ENCODE measurements around the gene SCUBE2. TPM values are rescaled to one million over a fixed set of nuclear protein-coding genes. Genes with fewer than 3 reads are reported as not detected.
"Not testable (repeated sequence)": the region's sequence is repeated elsewhere in the genome, so short reads cannot be mapped to it uniquely, and the experiment has no call there.

The SCUBE2 gene
- polyA plus RNA-seq, 4 donors: 6.6 to 12.5 (median 8.6) TPM

DNA sequence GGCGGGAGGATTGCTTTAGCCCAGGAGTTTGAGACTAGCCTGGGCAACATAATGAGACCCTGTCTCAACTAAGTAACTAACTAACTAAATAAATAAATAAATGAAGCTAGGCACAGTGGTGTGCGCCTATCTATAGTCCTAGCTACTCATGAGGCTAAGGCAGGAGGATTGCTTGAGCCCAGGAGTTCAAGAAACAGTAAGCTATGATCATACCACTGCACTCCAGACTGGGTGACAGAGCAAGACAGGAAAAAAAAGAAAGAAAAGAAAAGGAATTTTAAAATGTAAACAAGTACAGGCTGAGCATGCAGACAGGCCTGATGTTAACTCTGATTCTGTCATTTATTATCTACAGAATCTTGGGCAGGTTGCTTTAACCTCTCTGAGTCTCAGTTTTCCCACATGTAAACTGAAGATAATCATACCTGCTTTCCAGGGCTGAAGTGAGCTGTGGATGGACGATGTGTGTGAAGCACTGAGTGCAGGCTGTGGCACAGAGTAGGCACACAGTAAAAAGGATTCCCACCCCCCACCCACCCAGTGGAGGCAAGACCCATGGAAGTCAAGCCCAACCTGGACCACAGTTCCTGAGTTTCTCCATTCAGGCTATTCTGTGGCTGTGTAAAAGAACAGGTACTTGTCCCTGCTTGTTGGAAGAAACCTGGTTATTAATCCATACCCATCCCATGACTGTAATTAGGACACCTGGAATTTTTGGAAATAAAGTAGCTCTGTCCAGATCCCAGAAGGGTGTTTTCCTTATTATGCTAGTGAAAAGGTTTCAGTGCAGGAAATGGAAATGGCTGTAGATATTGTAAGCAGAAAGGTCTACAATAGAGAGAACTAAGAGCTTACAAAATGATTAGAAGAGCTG is 18.7 kb upstream of the SCUBE2 start:
- DNase-seq (ENCODE audit: low read depth in 4 of 4, low spot score in 3 of 4): no peak

DNA sequence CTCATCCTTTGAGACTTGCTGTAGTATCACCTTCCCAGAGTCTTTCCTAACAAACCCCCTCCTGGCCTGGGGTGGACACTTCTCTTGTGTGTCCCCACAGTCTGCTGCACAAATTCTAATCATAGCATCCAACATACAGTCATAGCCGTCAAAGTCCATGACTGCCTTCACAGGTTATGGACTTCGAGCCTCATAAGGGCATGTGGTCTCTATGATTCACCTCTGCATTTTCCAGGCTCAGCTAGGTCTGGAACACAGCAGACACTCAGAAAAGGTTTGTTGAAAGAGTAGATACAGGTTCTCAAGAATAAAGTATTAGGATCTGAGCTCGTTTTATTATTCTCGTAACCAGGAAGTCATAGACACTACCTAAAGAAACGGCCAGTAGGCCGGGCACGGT is 13.2 kb upstream of the SCUBE2 start:
- DNase-seq (ENCODE audit: low read depth in 4 of 4, low spot score in 3 of 4): no peak

DNA sequence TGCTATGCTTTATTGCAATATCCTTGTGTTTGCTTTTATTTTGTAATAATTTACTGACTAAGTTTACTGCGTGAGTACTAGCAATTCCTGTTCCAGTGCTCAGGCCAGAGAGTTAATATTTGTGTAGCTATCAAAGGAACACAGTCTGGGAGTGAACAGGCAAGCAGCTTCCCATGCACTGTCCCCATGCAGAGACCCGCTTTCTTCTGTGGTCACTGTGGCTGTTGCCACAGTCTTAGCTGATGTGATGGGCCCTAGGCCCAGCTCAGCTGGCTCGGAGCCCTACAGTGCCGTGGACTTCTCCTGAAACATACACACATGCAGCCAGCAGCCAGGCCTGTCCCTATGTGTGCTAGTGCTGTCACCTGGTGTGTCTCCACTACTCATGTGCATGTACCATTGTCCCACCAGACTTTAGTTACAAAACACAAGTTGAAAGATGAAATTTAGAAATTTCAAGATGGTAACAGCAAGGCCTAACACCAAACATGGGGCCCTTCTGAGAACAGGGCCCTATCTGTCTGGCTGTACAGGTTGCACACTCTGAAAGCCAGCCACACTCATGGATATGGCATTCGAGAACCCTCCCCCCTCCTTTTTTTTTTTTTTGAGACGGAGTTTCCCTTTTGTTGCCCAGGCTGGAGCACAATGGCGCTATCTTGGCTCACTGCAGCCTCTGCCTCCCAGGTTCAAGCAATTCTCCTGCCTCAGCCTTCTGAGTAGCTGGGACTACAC is 12.3 kb upstream of the SCUBE2 start:
- DNase-seq (ENCODE audit: low read depth in 4 of 4, low spot score in 3 of 4): no peak

DNA sequence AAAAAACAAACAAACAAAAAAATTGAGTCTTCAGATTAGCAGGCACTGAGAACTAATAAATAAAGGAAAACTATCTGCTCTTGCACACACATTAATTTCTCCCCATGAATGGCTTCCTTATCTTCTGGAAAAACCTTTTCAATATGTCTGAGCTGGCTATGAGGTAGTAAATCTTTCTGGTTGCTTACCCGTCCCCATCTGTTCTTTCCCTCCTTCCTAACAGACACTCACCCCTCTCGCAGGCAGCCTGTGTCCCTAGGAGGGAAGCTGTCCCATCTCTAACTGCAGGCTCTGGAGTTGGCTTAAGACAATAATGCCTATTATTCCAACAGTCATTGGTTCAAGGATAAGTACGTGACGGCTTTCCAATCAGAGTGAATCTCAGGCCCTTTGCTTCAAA is 8.2 kb upstream of the SCUBE2 start:
- DNase-seq (ENCODE audit: low read depth in 4 of 4, low spot score in 3 of 4): no peak

DNA sequence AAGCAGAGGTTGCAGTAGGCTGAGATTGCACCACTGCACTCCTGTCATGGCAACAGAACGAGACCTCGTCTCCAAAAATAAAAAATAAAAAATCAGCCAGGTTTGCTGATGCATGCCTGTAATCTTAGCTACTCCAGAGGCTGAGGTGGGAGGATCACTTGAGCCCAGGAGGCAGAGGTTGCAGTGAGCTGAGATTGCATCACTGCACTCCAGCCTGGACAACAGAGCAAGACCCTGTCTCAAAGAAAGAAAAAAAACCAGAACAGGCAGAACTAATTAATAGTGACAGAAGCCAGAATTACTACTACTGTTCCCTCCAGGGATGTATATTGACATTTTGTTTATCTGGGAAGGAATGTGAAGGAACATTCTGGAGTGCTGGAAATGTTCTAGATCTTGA is 7.1 kb upstream of the SCUBE2 start:
- DNase-seq (ENCODE audit: low read depth in 4 of 4, low spot score in 3 of 4): not testable (repeated sequence)

DNA sequence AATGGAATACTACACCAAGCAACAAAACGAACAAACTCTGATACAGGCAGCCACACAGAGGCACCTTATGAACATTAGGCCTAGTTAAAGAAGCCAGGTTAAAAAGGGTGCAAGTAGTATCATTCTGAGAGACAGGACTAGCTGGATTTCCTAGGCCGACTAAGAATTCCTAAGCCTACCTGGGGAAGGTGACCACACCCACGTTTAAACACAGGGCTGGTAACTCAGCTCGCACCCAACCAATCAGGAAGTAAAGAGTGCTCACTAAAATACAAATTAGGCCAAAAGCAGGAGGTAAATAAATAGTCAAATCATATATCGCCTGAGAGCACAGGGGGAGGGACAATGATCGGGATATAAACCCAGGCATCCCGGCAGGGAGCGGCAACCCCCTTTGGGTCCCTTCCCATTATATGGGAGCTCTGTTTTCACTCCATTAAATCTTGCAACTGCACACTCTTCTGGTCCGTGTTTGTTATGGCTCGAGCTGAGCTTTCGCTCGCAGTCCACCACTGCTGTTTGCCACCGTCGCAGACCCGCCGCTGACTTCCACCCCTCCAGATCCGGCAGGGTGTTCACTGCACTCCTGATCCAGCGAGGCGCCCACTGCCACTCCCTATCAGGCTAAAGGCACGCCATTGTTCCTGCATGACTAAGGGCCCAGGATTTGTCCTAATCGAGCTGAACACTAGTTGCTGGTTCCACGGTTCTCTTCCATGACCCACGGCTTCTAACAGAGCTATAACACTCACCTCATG is 6.0 kb upstream of the SCUBE2 start:
- DNase-seq (ENCODE audit: low read depth in 4 of 4, low spot score in 3 of 4): not testable (repeated sequence)

DNA sequence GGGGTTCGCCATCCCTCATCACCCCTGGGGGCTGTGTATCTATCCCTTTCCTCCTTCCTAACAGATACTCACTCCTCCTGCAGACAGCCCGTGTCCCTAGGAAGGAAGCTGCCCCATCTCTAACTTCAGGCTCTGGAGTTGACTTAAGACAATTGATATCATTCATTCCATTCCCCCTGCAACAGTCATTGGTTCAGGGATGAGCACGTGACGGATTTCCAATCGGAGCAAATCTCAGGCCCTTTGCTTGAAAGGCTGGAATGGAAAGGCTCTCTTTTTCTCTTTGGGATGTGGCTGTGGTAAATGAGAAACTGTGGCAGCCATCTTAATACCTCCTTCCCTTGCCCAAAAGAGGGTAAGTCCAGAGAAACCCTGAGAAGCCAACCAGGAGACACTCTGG is 5.0 kb upstream of the SCUBE2 start:
- no peak for DNase-seq (ENCODE audit: low read depth in 4 of 4, low spot score in 3 of 4)

DNA sequence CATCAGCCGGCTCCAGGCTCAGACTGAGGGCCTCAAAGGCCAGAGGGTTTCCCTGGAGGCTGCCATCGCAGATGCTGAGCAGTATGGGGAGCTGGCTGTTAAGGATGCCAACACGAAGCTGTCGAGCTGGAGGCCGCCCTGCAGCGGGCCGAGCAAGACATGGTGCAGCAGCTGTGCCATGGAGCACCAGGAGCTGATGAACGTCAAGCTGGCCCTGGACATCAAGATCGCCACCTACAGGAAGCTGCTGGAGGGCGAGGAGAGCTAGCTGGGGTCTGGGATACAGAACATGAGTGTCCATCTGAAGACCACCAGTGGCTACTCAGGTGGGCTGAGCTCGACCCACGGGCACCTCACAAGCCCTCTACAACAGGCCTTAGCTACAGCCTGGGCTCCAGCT is 4.0 kb upstream of the SCUBE2 start:
- DNase-seq (ENCODE audit: low read depth in 4 of 4, low spot score in 3 of 4): no peak

DNA sequence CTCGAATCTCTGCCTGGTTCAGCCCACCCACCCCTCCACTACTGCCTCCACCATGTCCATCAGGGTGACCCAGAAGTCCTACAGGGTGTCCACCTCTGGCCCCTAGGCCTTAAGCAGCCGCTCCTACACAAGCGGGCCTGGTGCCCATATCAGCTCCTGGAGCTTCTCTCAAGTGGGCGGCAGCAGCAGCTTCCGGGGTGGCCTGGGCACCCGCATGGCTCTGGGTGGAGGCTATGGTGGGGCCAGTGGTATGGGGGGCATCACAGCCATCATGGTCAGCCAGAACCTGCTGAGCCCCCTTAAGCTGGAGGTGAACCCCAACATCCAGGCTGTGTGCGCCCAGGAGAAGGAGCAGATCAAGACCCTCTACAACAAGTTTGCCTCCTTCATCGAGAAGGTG is 3.0 kb upstream of the SCUBE2 start:
- no peak for DNase-seq (ENCODE audit: low read depth in 4 of 4, low spot score in 3 of 4)

DNA sequence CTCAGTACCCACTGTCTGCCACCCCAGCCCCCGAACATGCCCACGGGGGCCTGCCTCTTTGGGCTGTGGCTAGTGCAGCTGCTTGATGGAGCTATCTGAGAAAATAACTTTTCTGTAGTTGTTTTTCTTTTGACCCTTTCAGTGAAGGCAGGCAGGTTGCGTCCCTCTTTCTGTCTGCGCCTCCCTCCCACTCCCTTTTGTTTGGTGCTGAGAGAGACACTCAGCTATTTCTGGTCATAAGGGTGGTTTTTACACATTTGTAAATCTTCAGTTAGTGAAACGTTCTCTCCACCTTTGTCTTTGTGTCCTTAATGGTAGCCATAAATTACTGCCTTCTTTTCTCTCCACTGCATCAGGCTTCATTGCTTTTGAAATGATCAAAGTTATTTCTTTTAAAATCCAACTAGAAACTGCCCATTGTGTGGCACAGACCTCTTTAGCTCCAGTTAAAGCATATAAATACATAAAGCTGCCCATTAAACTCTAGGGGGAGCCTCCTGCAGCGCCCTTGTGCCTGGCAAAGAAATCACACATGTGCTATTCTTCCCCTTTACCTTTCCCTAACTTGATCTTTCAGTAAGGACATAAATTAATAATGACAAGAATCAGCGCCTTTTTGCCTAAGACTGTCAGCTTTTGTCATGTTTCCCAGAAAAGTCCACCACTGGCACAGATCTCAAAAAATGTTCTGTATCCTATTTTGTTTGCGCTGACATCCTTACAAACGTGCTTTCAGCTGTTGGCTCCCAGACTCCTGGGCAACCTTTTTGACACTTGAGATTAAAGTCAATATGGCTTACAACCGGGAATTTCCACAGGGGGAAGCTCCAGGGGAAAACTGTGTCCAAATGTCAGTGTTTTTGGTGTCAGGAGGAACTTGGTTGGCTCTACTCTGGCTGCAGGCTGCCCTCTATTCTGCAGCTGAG is 1.7 kb upstream of the SCUBE2 start:
- DNase-seq (ENCODE audit: low read depth in 4 of 4, low spot score in 3 of 4): no peak

DNA sequence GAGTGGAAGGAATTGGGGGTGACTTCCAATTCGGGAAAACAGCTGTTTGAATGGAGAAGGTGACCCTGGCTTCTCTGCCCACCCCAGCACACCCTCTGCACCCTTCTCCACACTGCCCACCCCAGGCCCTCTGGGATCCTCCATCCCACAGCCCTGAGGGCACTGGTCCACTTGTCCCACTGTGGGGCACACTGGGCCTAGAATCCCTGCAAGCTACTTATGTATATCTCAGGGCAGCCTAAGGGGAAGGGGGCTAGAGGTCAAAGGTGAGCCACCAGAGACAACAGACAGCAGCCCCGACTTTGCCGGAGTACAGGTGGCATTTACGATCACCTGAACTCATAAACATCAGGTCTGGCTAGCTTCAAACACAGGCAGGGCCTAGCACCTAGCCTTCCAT is 673 bp upstream of the SCUBE2 start:
- no peak for DNase-seq (ENCODE audit: low read depth in 4 of 4, low spot score in 3 of 4)

DNA sequence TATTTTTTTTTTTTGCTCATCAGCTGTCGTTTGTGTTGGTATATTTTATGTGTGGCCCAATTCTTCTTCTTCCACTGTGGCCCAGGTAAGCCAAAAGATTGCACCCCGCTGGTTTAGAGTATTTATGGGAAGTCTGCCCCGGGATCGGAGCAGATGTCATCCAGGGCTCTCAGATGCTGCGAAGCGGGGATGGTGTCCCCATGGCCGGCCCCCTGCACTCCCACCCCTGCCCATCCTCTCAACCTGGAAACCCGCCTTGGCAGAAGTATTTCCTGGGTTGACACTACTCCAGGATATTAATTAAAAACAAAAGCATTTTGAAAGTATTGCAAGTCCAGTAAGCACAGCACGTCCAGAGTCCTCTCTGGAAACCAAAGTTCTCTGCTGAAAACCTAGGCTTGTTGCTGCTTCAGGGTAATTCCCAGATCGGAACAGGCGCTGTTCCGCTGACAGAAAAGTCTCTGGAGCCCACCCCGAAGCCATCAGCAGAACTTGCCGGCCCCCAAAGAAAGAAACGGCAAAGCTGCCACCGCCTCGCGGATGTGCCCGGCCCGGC is 833 bp downstream of the SCUBE2 start:
- DNase-seq (ENCODE audit: low read depth in 4 of 4, low spot score in 3 of 4): no peak

DNA sequence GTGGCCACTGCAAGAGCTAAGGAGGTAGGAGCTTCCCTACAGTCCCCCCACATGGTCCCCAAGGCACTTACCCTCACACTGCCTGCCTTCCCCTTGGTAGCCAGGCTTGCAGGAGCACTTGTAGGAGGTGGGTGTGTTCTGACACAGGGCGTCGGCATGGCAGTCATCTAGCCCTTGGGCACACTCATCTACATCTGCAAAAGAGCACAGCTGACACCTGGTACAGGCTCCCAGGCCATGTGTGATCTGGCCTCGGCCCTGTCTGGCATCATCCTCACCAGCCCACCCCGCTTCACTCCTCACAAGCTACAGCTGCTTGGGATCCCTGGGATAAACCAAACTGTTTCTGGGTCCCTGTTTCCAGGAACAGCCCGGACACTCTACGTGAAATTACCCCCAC is 1.8 kb downstream of the SCUBE2 start:
- DNase-seq (ENCODE audit: low read depth in 4 of 4, low spot score in 3 of 4): no peak

DNA sequence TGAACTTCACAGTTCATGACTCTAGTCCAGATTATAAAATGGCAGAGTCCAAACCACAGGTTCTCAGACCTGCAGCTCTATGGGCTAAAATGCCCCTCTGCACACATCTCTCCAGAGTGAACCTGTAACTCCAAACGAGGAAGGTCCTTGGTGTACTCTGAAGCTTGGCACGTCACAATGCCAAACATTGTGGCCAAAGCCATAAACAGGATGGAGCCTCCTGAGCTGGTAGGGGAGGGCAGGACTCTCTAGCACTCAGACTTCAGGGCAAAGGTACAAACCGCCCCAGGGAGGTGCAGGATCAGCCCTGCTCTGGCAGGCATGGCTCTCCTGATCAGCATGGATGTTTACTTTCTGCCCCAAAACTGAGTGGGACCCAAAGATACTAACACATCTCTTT is 2.3 kb downstream of the SCUBE2 start:
- no peak for DNase-seq (ENCODE audit: low read depth in 4 of 4, low spot score in 3 of 4)

DNA sequence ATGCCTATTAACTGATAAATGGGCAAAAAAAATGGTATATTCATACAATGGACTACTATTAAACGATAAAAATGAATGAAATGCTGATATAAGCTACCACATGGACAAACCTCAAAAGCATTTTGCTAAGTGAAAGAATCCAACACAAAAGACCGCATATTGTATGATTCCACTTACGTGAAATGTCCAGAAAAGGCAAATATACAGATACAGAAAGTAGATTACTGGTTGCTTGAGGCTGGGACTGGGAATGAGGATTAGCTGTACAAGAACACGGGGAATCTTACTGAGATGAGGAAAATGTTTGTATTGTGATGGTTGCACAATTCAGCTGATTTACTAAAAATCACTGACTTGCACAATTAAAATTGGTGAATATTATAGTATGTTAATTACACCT is 8.8 kb downstream of the SCUBE2 start:
- no peak for DNase-seq (ENCODE audit: low read depth in 4 of 4, low spot score in 3 of 4)

DNA sequence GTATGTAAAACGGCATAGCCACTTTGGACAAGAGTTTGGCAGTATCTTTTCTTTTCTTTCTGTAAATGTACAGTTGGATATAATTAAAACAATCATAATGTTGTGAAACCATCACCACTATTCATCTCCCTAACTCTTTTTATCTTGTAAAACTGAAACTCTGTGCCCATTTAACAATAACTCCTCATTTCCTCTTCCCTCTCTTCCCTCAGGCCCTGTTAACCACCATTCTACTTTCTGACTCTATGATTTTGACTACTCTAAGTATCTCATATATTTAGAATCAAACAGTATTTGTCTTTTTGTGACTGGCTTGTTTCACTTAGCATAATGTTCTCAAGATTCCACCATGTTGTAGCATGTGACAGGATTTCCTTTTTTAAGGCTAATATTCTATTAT is 10.2 kb downstream of the SCUBE2 start:
- DNase-seq (ENCODE audit: low read depth in 4 of 4, low spot score in 3 of 4): no peak

DNA sequence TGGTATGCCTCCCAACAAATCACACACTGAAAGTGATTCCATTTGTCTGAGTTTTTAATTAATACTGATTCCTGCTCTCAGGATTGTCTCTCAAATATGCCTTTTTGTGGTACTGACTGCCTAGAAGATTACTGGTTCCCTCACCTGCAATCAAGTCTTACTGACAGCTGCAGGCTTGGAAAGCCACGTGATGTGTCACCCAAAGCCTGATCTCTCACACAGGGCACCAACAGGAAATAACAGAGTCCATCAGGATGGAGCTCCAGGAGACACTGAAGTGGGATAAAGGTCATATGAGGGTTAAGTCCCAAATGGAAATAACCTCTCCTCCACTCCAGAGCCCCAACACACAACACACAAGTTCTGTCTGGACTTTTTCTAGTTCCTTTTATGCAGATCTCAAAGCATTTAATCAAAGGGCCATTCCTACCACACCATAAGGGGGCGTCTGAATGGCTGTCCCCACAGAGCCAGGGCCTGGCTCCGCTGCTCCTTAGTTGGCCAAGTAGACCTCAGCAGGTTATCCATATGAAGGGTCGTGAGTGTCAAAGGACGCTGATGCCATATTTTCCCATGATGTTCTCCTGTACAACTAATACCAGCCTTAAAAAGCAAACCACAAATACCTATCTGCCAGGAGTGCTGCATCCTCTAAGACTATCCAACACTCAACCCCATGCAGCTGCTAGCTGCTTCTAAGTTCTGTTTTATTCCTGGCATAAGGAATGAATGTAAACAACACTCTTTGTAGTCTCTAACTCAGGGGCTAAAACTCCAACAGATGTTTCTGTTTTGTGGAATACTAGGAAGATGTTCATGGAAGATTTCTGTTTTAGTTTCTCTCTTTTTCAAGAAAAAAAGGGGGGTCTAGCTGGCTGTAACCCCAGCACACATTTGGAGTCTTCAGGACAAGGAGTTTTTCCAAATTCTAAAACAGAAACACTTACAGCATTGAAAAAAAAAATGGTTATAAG is 13.0 kb downstream of the SCUBE2 start:
- DNase-seq (ENCODE audit: low read depth in 4 of 4, low spot score in 3 of 4): no peak

DNA sequence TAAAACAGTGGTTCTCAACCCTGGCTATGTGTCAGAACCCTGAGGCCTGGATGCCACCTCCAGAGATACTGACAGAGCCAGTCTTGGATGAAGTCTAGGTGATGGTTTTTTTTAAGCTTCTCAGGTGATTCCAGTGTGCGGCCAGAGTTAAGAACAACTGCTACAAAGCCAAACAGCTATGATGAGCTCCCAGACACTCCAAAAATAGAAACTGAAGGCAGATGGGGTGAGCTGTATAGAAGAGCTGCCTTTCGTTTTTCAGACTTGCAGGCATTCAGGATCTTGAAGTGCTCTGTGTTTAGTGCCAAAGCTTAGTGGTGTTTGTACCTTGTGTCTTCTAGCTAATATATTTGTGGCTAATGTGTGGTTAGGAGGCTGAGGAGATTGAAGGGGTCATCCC is 14.2 kb downstream of the SCUBE2 start:
- no peak for DNase-seq (ENCODE audit: low read depth in 4 of 4, low spot score in 3 of 4)

DNA sequence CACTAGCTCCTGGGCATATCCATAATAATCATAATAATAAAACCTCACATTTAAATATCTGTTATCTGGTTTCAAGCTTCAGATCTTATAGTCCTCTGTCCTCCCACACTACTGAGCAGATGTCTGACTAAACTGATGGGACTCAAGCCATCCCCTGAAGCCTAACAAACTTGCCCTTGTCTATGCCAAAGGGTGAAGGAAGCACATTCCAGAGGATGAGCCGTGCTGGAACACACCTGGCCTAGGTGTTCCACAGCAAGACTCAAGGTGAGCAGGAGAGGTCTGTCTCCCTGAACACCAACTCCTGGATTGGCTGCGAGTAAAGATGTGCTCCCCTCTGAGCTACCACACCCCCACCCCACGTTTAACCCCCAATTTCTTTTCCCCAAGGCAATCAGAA is 14.7 kb downstream of the SCUBE2 start:
- DNase-seq (ENCODE audit: low read depth in 4 of 4, low spot score in 3 of 4): no peak
